GM12801 (cell line): ENCODE measurements around the gene BAIAP2L2.

Source experiments
- TF ChIP-seq, protein P1 (sequence below): IDR thresholded peaks from one replicate; pipeline ENCODE4 v1.5.1; 2011; ENCODE audit warnings: control low read depth; ENCODE audit not compliant: insufficient read length; ENCODE audit errors: extremely low read depth

BAIAP2L2 gene

DNA sequence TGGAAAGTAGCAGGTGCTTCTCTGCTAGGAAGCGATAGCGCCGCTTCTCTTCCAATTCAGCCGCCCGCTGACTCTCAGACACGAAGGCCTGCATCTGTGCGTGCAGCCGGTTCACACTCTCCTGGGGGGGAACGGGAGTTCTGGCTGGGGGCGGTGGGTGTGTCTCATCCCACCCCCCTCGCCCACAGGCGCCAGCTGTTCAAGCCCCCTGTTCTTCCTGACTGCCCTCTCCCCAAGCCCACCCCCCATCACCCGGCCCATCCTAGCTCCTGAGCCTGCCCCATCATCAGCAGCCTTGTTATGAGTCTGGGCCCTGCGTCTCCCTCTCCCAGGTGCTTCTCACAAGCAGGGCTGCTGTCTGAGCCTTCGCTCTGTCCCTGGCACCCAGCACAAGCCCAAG is 13.4 kb downstream of the BAIAP2L2 start:
- TF ChIP-seq, protein P1, sequence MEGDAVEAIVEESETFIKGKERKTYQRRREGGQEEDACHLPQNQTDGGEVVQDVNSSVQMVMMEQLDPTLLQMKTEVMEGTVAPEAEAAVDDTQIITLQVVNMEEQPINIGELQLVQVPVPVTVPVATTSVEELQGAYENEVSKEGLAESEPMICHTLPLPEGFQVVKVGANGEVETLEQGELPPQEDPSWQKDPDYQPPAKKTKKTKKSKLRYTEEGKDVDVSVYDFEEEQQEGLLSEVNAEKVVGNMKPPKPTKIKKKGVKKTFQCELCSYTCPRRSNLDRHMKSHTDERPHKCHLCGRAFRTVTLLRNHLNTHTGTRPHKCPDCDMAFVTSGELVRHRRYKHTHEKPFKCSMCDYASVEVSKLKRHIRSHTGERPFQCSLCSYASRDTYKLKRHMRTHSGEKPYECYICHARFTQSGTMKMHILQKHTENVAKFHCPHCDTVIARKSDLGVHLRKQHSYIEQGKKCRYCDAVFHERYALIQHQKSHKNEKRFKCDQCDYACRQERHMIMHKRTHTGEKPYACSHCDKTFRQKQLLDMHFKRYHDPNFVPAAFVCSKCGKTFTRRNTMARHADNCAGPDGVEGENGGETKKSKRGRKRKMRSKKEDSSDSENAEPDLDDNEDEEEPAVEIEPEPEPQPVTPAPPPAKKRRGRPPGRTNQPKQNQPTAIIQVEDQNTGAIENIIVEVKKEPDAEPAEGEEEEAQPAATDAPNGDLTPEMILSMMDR: no peak

DNA sequence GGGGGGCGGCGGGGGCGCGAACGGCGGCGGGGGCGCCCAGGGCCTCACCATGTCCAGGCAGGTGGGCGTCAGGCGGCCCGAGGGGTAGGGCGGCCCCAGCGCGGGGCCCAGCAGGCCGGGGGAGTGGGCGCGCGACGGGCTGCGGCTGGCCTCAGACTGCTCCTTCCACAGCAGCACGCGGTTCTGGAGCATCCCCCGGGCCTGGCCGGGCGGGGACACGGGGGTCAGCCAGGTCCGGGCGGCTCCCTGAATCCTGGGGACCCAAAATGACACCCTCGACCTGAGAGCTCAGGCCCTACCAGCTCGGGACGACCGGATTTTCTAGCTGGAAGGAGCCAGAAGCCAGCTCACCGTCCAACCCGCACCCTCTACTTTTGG is 21.0 kb downstream of the BAIAP2L2 start:
- TF ChIP-seq, protein P1: no peak

- TF ChIP-seq, protein P1: no peak
Observed at GRCh38 chr22:38088629-38089473, 21.6 kb downstream of the BAIAP2L2 start.

- TF ChIP-seq, protein P1: no peak
Observed at GRCh38 chr22:38087855-38088254, 22.6 kb downstream of the BAIAP2L2 start.

DNA sequence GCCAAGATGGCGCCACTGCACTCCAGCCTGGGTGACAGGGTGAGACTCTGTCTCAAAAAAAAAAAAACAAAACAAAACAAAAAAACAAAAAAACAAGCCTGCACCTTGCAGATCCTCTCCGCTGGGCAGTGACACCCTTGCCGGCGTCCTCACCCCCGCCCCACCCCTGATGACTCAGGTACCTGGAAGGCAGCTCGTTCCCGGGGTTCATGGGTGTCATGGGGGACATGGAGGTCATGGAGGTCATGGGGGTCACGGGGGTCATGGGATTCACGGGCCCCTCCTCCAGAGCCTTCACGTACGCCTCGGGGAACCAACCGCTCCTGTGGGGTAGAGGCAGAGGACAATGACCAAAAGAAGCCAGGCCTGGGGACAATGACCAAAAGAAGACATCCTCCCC is 23.5 kb downstream of the BAIAP2L2 start:
- TF ChIP-seq, protein P1: no peak

- TF ChIP-seq, protein P1: no peak
Observed at GRCh38 chr22:38086001-38086845, 24.3 kb downstream of the BAIAP2L2 start.

GRCh38 chr22:38085501-38085900 is 25.0 kb downstream of the BAIAP2L2 start:
- TF ChIP-seq, protein P1: no peak
